ENCODE results near the gene HMG20A. TPM values are rescaled to one million over a fixed set of nuclear protein-coding genes. Genes with fewer than 3 reads are reported as not detected.

HMG20A gene
- total RNA-seq, 1 donor: 30.8 TPM

DNA sequence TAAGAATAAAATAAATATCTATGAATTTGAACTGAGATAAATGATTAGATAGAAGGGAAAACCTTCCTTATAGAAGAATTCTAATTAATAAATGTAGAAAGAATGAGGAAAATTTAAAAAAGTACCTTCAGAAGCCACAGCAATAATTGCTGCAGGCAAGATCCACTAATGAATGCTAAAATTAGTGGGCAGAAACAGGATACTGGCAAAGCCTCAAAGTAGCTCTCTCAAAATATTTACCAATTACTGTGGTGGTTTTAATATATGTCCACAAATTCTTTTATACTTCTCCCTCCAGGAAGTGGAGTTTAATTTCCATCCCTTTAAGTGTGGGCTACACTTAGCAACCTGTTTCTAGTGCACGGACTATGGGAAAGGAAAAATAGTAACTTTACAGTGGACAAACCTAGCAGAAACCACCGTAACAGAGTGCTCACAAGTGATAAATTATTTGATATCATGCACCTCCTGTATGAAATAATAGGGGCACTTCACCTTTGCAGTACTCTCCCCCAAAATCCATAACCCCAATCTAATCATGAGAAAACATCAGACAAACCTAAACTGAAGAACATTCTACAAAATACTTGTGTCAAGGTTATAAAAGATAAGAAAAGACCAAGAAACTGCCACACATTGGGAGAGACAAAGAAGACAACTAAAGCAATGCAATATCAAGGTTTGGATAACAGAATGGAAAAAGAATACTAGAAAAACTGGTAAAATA is 7.6 kb upstream of the HMG20A start:
- Histone ChIP-seq H3K36me3 (ENCODE audit: insufficient read depth, low read length) (no peaks in the 10 kb centered on the region), H3K4me2 (ENCODE audit: insufficient read depth, low read length) (no peak overlapping the region), H3K4me1 (ENCODE audit: insufficient read depth, low read length) (peaks cover 39% of the 10 kb centered on the region), H3K4me3 (ENCODE audit: insufficient read depth, low read length) (no peak overlapping the region), H3K9me3 (ENCODE audit: low read depth, low read length) (no peaks in the 10 kb centered on the region), H4K20me1 (ENCODE audit: insufficient read depth, low read length) (peaks cover 88% of the 10 kb centered on the region), H3K27me3 (ENCODE audit: insufficient read depth, low read length) (no peaks in the 10 kb centered on the region), H3K79me2 (ENCODE audit: insufficient read depth, low read length) (peaks cover 100% of the 10 kb centered on the region), H3K27ac (ENCODE audit: low read depth, low read length) (no peak overlapping the region), H2AFZ (ENCODE audit: low read length) (no peak overlapping the region)
- TF ChIP-seq, protein P1, sequence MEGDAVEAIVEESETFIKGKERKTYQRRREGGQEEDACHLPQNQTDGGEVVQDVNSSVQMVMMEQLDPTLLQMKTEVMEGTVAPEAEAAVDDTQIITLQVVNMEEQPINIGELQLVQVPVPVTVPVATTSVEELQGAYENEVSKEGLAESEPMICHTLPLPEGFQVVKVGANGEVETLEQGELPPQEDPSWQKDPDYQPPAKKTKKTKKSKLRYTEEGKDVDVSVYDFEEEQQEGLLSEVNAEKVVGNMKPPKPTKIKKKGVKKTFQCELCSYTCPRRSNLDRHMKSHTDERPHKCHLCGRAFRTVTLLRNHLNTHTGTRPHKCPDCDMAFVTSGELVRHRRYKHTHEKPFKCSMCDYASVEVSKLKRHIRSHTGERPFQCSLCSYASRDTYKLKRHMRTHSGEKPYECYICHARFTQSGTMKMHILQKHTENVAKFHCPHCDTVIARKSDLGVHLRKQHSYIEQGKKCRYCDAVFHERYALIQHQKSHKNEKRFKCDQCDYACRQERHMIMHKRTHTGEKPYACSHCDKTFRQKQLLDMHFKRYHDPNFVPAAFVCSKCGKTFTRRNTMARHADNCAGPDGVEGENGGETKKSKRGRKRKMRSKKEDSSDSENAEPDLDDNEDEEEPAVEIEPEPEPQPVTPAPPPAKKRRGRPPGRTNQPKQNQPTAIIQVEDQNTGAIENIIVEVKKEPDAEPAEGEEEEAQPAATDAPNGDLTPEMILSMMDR (IDR thresholded peaks at IDR 0.05; ENCODE audit: extremely low read depth, low read depth, low read length): no peak
- DNase-seq (ENCODE audit: insufficient read length, low spot score, missing footprints): no peak

DNA sequence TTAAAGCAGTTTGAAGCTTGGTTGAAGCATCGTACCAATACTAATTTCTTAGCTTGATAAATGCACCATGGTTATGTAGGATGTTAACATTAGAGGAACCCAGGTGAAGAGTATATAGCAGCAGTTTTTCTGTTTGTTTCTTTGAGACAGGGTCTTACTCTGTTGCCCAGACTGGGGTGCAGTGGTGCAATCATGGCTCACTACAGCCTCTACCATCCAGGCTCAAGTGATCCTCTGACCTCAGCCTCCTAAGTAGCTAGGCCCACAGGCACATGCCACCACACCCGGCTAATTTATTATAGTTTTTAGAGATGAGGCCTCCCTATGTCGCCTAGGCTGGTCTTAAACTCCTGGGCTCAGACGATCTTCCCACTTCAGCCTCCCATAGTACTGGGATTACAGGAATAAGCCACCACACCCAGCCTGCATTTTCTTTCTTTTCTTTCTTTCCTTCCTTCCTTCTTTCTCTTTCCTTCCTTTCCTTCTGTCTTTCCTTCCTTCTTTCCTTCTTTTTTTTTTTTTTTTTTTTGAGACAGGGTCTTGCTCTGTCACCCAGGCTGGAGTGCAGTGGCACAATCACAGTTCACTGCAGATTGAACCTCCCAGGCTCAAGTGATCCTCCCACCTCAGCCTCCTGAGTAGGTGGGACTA is 6.9 kb upstream of the HMG20A start:
- Histone ChIP-seq H3K9me3 (ENCODE audit: low read depth, low read length) (no peaks in the 10 kb centered on the region), H3K79me2 (ENCODE audit: insufficient read depth, low read length) (peaks cover 100% of the 10 kb centered on the region), H3K4me3 (ENCODE audit: insufficient read depth, low read length) (no peak overlapping the region), H4K20me1 (ENCODE audit: insufficient read depth, low read length) (peaks cover 89% of the 10 kb centered on the region), H3K27ac (ENCODE audit: low read depth, low read length) (no peak overlapping the region), H3K36me3 (ENCODE audit: insufficient read depth, low read length) (no peaks in the 10 kb centered on the region), H3K4me1 (ENCODE audit: insufficient read depth, low read length) (peaks cover 41% of the 10 kb centered on the region), H3K4me2 (ENCODE audit: insufficient read depth, low read length) (no peak overlapping the region), H2AFZ (ENCODE audit: low read length) (no peak overlapping the region), H3K27me3 (ENCODE audit: insufficient read depth, low read length) (no peaks in the 10 kb centered on the region)
- no peak for DNase-seq (ENCODE audit: insufficient read length, low spot score, missing footprints)
- TF ChIP-seq, protein P1 (IDR thresholded peaks at IDR 0.05; ENCODE audit: extremely low read depth, low read depth, low read length): no peak

DNA sequence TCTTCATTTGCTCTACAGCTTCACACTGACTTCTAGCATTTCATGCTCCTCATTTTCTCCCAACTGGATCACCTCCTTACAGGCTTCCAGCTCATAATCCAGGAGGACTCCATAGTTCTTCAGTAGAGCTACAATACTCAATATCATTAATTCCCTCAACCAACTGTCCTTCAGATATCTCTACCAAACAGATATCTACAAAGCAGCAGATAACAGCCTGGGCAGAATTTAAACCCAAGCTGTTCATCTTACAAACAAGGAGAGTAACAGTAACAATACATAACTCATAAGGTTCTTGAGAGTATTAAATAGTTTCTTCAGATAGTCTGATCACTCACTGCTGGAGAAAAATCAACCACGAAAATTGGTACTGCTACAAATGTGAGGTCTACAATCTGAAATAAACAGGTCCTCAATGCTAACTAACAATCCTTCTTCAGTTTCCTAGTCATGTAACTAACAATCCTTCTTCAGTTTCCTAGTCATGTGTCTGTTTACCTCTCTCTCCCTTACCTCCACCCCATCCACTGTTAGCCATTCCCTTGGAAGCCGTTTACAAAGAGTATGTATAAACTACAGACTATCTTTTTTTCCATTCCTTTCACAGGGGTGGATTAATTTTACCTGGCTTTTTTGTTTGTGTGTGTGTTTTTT is 5.8 kb upstream of the HMG20A start:
- DNase-seq (ENCODE audit: insufficient read length, low spot score, missing footprints): peak; percentile 29
- H3K27ac ChIP-seq (ENCODE audit: low read depth, low read length): no peak overlapping the region
- no peak overlapping the region for H3K4me3 ChIP-seq (ENCODE audit: insufficient read depth, low read length)
- peaks cover 84% of the 10 kb centered on the region for H4K20me1 ChIP-seq (ENCODE audit: insufficient read depth, low read length)
- H2AFZ ChIP-seq (ENCODE audit: low read length): no peak overlapping the region
- H3K4me1 ChIP-seq (ENCODE audit: insufficient read depth, low read length): peaks cover 37% of the 10 kb centered on the region
- no peaks in the 10 kb centered on the region for H3K27me3 ChIP-seq (ENCODE audit: insufficient read depth, low read length)
- no peaks in the 10 kb centered on the region for H3K36me3 ChIP-seq (ENCODE audit: insufficient read depth, low read length)
- peaks cover 99% of the 10 kb centered on the region for H3K79me2 ChIP-seq (ENCODE audit: insufficient read depth, low read length)
- no peaks in the 10 kb centered on the region for H3K9me3 ChIP-seq (ENCODE audit: low read depth, low read length)
- no peak overlapping the region for H3K4me2 ChIP-seq (ENCODE audit: insufficient read depth, low read length)
- TF ChIP-seq, protein P1 (IDR thresholded peaks at IDR 0.05; ENCODE audit: extremely low read depth, low read depth, low read length): no peak
